Neural cell (in vitro differentiated cells): ENCODE results near the gene ABCA4. TPM values are rescaled to one million over a fixed set of nuclear protein-coding genes. Genes with fewer than 3 reads are reported as not detected.

Source experiments
- H2AFZ ChIP-seq: fragments of 200-600, 300-800 bp; sonication (generic), shearing (Covaris generic); 2 replicates; pipeline ENCODE4 v1.6.0; 2014; ENCODE audit warnings: low read depth, mild to moderate bottlenecking, antibody characterized with exemption, low read length, moderate library complexity
- H3F3A ChIP-seq: fragments of 200-600 bp; shearing (Covaris generic); 2 replicates; pipeline ENCODE4 v1.6.1; 2016; ENCODE audit warnings: mild to moderate bottlenecking, moderate library complexity, mixed read lengths, antibody characterized with exemption, low read length; ENCODE audit not compliant: insufficient read depth, poor library complexity, severe bottlenecking
- H3K27ac ChIP-seq: fragments of 200-600, 300-800 bp; sonication (generic), shearing (Covaris generic); 2 replicates; pipeline ENCODE4 v1.5.1; 2014; ENCODE audit warnings: mild to moderate bottlenecking, low read length, moderate library complexity
- H3K27me3 ChIP-seq: fragments of 300-800, 200-600 bp; sonication (generic), shearing (Covaris generic); 2 replicates; pipeline ENCODE4 v1.6.0; 2014; ENCODE audit warnings: mild to moderate bottlenecking, low read depth, low read length, moderate library complexity; ENCODE audit not compliant: insufficient read depth
- H3K36me3 ChIP-seq: fragments of 300-800, 200-600 bp; sonication (generic), shearing (Covaris generic); 2 replicates; pipeline ENCODE4 v1.5.1; 2014; ENCODE audit warnings: mild to moderate bottlenecking, antibody characterized with exemption, low read length, moderate library complexity; ENCODE audit not compliant: insufficient read depth
- H3K4me2 ChIP-seq: fragments of 300-800, 200-600 bp; sonication (generic), shearing (Covaris generic); 2 replicates; pipeline ENCODE4 v1.6.0; 2014; ENCODE audit warnings: mild to moderate bottlenecking, low read length
- H3K4me3 ChIP-seq: fragments of 300-800, 200-600 bp; sonication (generic), shearing (Covaris generic); 2 replicates; pipeline ENCODE4 v1.5.1; 2014; ENCODE audit warnings: mild to moderate bottlenecking, low read length, moderate library complexity
- H3K79me2 ChIP-seq: fragments of 200-600 bp; shearing (Covaris generic); replicated peaks from 2 replicates; pipeline ENCODE4 v1.6.0; 2014; ENCODE audit warnings: mild to moderate bottlenecking, low read length, moderate library complexity; ENCODE audit not compliant: insufficient read depth
- H3K9ac ChIP-seq: fragments of 300-800, 200-600 bp; sonication (generic), shearing (Covaris generic); 2 replicates; pipeline ENCODE4 v1.6.1; 2016; ENCODE audit warnings: mild to moderate bottlenecking, low read length, mixed read lengths
- H3K9me2 ChIP-seq: fragments of 200-600 bp; shearing (Covaris generic); 2 replicates; pipeline ENCODE4 v1.6.1; 2016; ENCODE audit warnings: mild to moderate bottlenecking, low read length, mixed read lengths; ENCODE audit not compliant: insufficient read depth
- H3K9me3 ChIP-seq: fragments of 200-600, 300-800 bp; sonication (generic), shearing (Covaris generic); 2 replicates; pipeline ENCODE4 v1.6.1; 2016; ENCODE audit warnings: mild to moderate bottlenecking, mixed run types, low read length, moderate library complexity, mixed read lengths
- H4K20me1 ChIP-seq: fragments of 200-600 bp; shearing (Covaris generic); 2 replicates; pipeline ENCODE4 v1.6.1; 2016; ENCODE audit warnings: mild to moderate bottlenecking, mixed run types; ENCODE audit not compliant: insufficient read depth
- EP300 ChIP-seq: fragments of 450-650 bp; conservative IDR thresholded peaks from 2 replicates; pipeline ENCODE4 v1.6.1; 2014; ENCODE audit warnings: antibody characterized with exemption, mild to moderate bottlenecking, moderate library complexity; ENCODE audit not compliant: poor library complexity, severe bottlenecking
- EZH2 ChIP-seq: fragments of 200-600, 300-800 bp; shearing (Covaris generic), sonication (generic); IDR thresholded peaks from 2 replicates; pipeline ENCODE4 v1.6.1; 2014; ENCODE audit warnings: antibody characterized with exemption, low read length, borderline replicate concordance, mild to moderate bottlenecking; ENCODE audit not compliant: insufficient read depth, poor library complexity, severe bottlenecking
- MXI1 ChIP-seq: fragments of 450-650 bp; conservative IDR thresholded peaks from 2 replicates; pipeline ENCODE4 v1.6.1; 2014; ENCODE audit warnings: antibody characterized with exemption, mild to moderate bottlenecking; ENCODE audit not compliant: poor library complexity, severe bottlenecking
- POLR2AphosphoS5 ChIP-seq: IDR thresholded peaks from 2 replicates; pipeline ENCODE4 v1.6.1; 2012
- RAD21 ChIP-seq: fragments of 450-650 bp; conservative IDR thresholded peaks from 2 replicates; pipeline ENCODE4 v1.6.1; 2014; ENCODE audit warnings: antibody characterized with exemption, mild to moderate bottlenecking, moderate library complexity
- SMC3 ChIP-seq: fragments of 450-650 bp; conservative IDR thresholded peaks from 2 replicates; pipeline ENCODE4 v1.6.1; 2014; ENCODE audit warnings: antibody characterized with exemption, mild to moderate bottlenecking, moderate library complexity; ENCODE audit not compliant: poor library complexity
- TAF1 ChIP-seq: IDR thresholded peaks from 2 replicates; pipeline ENCODE4 v1.6.1; 2012; ENCODE audit warnings: low read depth
- polyA plus RNA-seq: library from polyadenylated mRNA; depleted of rRNA; stranded (reverse); fragments of >200 nt; gene quantifications from 2 replicates; pipeline ENCODE4 v1.2.3, GENCODE V29; 2014
- TF ChIP-seq, protein P1 (sequence below): IDR thresholded peaks from 2 replicates; pipeline ENCODE4 v1.6.1; 2012; ENCODE audit warnings: borderline replicate concordance
- TF ChIP-seq, protein P2 (sequence below): fragments of 450-650 bp; IDR thresholded peaks from 2 replicates; pipeline ENCODE4 v1.5.1; 2014; ENCODE audit warnings: antibody characterized with exemption, mild to moderate bottlenecking, moderate library complexity; ENCODE audit not compliant: poor library complexity, severe bottlenecking

The ABCA4 gene
- polyA plus RNA-seq, 1 donor from 2014 or later, result not detected

DNA sequence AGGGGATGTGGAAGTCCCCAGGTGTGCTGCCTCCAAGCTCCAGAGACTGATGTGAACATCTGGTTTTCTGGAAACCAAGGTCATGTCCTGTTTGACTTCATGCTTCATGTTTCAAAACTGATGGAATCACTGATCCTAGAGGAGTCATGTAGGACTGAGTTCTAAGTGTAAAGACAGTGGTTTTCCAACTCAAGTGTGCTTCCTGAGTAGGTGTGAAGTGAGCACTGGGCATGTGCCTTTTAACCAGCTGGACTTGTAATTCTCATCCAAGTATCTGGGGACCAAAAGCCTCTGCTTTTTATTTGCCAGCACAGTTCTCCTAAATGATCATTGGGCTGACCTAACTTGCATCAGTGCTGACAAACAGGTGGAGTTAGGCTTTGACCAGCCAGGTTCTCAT is 36.9 kb downstream of the ABCA4 start:
- Histone ChIP-seq H2AFZ (no peak overlapping the region), H3K27me3 (no peaks in the 10 kb centered on the region), H3K9ac (no peak overlapping the region)

DNA sequence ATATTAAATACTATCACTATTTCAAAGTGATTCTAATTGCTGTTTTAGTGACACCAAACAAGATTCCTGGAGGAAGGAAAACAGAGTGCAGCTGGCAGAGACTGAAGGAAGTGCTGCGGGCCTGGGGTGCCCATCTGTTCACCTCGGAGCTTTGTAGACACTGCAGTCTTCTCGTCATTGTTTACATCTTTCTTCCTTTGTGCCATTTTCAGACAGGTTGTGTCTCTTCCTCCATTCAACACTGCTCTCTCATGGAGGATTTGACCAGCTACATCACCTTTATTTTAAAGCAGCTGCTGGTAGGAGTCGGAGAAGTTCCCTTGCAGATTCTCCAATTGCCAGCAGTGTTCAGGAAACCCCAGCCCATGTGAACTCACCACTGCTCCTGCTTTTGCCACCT is 37.3 kb downstream of the ABCA4 start:
- H3K4me3 ChIP-seq, result no peak overlapping the region
- H3K9me2 ChIP-seq, result no peaks in the 10 kb centered on the region
- H3F3A ChIP-seq, result no peaks in the 10 kb centered on the region
- H2AFZ ChIP-seq, result no peak overlapping the region
- H4K20me1 ChIP-seq, result no peaks in the 10 kb centered on the region
- H3K9ac ChIP-seq, result no peak overlapping the region
- no peaks in the 10 kb centered on the region for H3K9me3 ChIP-seq
- H3K79me2 ChIP-seq, result no peaks in the 10 kb centered on the region
- H3K27ac ChIP-seq, result no peak overlapping the region
- no peaks in the 10 kb centered on the region for H3K36me3 ChIP-seq
- TF ChIP-seq, protein P1, sequence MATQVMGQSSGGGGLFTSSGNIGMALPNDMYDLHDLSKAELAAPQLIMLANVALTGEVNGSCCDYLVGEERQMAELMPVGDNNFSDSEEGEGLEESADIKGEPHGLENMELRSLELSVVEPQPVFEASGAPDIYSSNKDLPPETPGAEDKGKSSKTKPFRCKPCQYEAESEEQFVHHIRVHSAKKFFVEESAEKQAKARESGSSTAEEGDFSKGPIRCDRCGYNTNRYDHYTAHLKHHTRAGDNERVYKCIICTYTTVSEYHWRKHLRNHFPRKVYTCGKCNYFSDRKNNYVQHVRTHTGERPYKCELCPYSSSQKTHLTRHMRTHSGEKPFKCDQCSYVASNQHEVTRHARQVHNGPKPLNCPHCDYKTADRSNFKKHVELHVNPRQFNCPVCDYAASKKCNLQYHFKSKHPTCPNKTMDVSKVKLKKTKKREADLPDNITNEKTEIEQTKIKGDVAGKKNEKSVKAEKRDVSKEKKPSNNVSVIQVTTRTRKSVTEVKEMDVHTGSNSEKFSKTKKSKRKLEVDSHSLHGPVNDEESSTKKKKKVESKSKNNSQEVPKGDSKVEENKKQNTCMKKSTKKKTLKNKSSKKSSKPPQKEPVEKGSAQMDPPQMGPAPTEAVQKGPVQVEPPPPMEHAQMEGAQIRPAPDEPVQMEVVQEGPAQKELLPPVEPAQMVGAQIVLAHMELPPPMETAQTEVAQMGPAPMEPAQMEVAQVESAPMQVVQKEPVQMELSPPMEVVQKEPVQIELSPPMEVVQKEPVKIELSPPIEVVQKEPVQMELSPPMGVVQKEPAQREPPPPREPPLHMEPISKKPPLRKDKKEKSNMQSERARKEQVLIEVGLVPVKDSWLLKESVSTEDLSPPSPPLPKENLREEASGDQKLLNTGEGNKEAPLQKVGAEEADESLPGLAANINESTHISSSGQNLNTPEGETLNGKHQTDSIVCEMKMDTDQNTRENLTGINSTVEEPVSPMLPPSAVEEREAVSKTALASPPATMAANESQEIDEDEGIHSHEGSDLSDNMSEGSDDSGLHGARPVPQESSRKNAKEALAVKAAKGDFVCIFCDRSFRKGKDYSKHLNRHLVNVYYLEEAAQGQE, result no peak
- TF ChIP-seq SMC3, result no peak
- TF ChIP-seq TAF1, result no peak
- TF ChIP-seq RAD21, result no peak
- no peak for TF ChIP-seq MXI1
- TF ChIP-seq POLR2AphosphoS5, result no peak
- TF ChIP-seq EP300, result no peak
- no peak for TF ChIP-seq EZH2
- TF ChIP-seq, protein P2, sequence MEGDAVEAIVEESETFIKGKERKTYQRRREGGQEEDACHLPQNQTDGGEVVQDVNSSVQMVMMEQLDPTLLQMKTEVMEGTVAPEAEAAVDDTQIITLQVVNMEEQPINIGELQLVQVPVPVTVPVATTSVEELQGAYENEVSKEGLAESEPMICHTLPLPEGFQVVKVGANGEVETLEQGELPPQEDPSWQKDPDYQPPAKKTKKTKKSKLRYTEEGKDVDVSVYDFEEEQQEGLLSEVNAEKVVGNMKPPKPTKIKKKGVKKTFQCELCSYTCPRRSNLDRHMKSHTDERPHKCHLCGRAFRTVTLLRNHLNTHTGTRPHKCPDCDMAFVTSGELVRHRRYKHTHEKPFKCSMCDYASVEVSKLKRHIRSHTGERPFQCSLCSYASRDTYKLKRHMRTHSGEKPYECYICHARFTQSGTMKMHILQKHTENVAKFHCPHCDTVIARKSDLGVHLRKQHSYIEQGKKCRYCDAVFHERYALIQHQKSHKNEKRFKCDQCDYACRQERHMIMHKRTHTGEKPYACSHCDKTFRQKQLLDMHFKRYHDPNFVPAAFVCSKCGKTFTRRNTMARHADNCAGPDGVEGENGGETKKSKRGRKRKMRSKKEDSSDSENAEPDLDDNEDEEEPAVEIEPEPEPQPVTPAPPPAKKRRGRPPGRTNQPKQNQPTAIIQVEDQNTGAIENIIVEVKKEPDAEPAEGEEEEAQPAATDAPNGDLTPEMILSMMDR, result no peak
- H3K4me2 ChIP-seq, result no peak overlapping the region
- no peaks in the 10 kb centered on the region for H3K27me3 ChIP-seq

More for the DNA sequence above, 36.9 kb downstream of the ABCA4 start:
- Histone ChIP-seq H3K79me2 (no peaks in the 10 kb centered on the region), H3K4me3 (no peak overlapping the region), H3F3A (no peaks in the 10 kb centered on the region), H4K20me1 (no peaks in the 10 kb centered on the region), H3K27ac (no peak overlapping the region), H3K9me2 (no peaks in the 10 kb centered on the region), H3K9me3 (no peaks in the 10 kb centered on the region), H3K4me2 (no peak overlapping the region), H3K36me3 (no peaks in the 10 kb centered on the region)
- TF ChIP-seq EZH2 (no peak), TAF1 (no peak), POLR2AphosphoS5 (no peak), RAD21 (no peak), EP300 (no peak), MXI1 (no peak), SMC3 (no peak)
- TF ChIP-seq, protein P1, result no peak
- TF ChIP-seq, protein P2, result no peak
